H9 (cell line): ENCODE measurements around the gene COPS9. TPM values are rescaled to one million over a fixed set of nuclear protein-coding genes. Genes with fewer than 3 reads are reported as not detected.

Source experiments
- DNase-seq: peaks from one replicate; pipeline ENCODE4 v3.0.0-alpha.2; 2017
- H2AFZ ChIP-seq: one replicate; pipeline ENCODE4 v1.6.1; 2013; ENCODE audit warnings: mild to moderate bottlenecking, low read length, control low read depth, moderate library complexity
- H2AK5ac ChIP-seq: 2 replicates; pipeline ENCODE4 v1.6.1; 2013; ENCODE audit warnings: low read length, control low read depth, mixed read lengths; ENCODE audit not compliant: insufficient read length
- H2BK120ac ChIP-seq: one replicate; pipeline ENCODE4 v1.6.1; 2013; ENCODE audit warnings: low read depth, mild to moderate bottlenecking, low read length, control low read depth, inconsistent platforms; ENCODE audit not compliant: poor library complexity, severe bottlenecking
- H2BK12ac ChIP-seq: 2 replicates; pipeline ENCODE4 v1.6.1; 2013; ENCODE audit warnings: low read length, control low read depth, mixed read lengths, low read depth; ENCODE audit not compliant: insufficient read length
- H2BK15ac ChIP-seq: 2 replicates; pipeline ENCODE4 v1.6.1; 2013; ENCODE audit warnings: low read depth, low read length, control low read depth
- H2BK20ac ChIP-seq: one replicate; pipeline ENCODE4 v1.6.1; 2013; ENCODE audit warnings: low read depth, mild to moderate bottlenecking, low read length, control low read depth, inconsistent platforms; ENCODE audit not compliant: poor library complexity, severe bottlenecking
- H2BK5ac ChIP-seq: 2 replicates; pipeline ENCODE4 v1.6.1; 2013; ENCODE audit warnings: low read length, control low read depth, mixed read lengths; ENCODE audit not compliant: insufficient read length
- H3K14ac ChIP-seq: 2 replicates; pipeline ENCODE4 v1.6.1; 2013; ENCODE audit warnings: low read length, control low read depth; ENCODE audit not compliant: insufficient read depth
- H3K18ac ChIP-seq: 2 replicates; pipeline ENCODE4 v1.6.1; 2013; ENCODE audit warnings: low read depth, mild to moderate bottlenecking, mixed read lengths, low read length, control low read depth; ENCODE audit not compliant: insufficient read length
- H3K23ac ChIP-seq: 2 replicates; pipeline ENCODE4 v1.6.1; 2013; ENCODE audit warnings: low read length, control low read depth, mixed read lengths, low read depth; ENCODE audit not compliant: insufficient read length
- H3K23me2 ChIP-seq: 2 replicates; pipeline ENCODE4 v1.6.1; 2013; ENCODE audit warnings: low read depth, mild to moderate bottlenecking, mixed read lengths, low read length, control low read depth; ENCODE audit not compliant: insufficient read length, poor library complexity, severe bottlenecking
- H3K27ac ChIP-seq: 2 replicates; pipeline ENCODE4 v1.5.1; 2013; ENCODE audit warnings: low read length, control low read depth, mixed read lengths, low read depth; ENCODE audit not compliant: insufficient read length
- H3K27me3 ChIP-seq: 2 replicates; pipeline ENCODE4 v1.6.1; 2013; ENCODE audit warnings: low read length, control low read depth, inconsistent platforms; ENCODE audit not compliant: insufficient read depth
- H3K4ac ChIP-seq: 2 replicates; pipeline ENCODE4 v1.6.1; 2013; ENCODE audit warnings: low read depth, mild to moderate bottlenecking, control low read depth, inconsistent platforms, low read length, moderate library complexity
- H3K4me1 ChIP-seq: 2 replicates; pipeline ENCODE4 v1.6.1; 2013; ENCODE audit warnings: low read length, control low read depth, inconsistent platforms; ENCODE audit not compliant: insufficient read depth
- H3K4me2 ChIP-seq: 2 replicates; pipeline ENCODE4 v1.6.1; 2013; ENCODE audit warnings: low read length, control low read depth, mixed read lengths; ENCODE audit not compliant: insufficient read length, insufficient read depth
- H3K56ac ChIP-seq: 2 replicates; pipeline ENCODE4 v1.6.1; 2013; ENCODE audit warnings: low read depth, mild to moderate bottlenecking, mixed read lengths, low read length, control low read depth; ENCODE audit not compliant: insufficient read length
- H3K79me1 ChIP-seq: 2 replicates; pipeline ENCODE4 v1.6.1; 2013; ENCODE audit warnings: low read depth, mild to moderate bottlenecking, moderate library complexity, low read length, control low read depth, inconsistent platforms; ENCODE audit not compliant: insufficient read depth, poor library complexity, severe bottlenecking
- H3K79me2 ChIP-seq: 2 replicates; pipeline ENCODE4 v1.6.1; 2013; ENCODE audit warnings: low read length, control low read depth, inconsistent platforms; ENCODE audit not compliant: insufficient read depth
- H3K9ac ChIP-seq: 2 replicates; pipeline ENCODE4 v1.6.1; 2013; ENCODE audit warnings: low read length, control low read depth, mixed read lengths; ENCODE audit not compliant: insufficient read length; ENCODE audit errors: extremely low read depth
- H3K9me3 ChIP-seq: one replicate; pipeline ENCODE4 v1.6.1; 2013; ENCODE audit warnings: low read depth, low read length, inconsistent platforms; ENCODE audit not compliant: control insufficient read depth
- H3T11ph ChIP-seq: one replicate; pipeline ENCODE4 v1.6.1; 2013; ENCODE audit warnings: mild to moderate bottlenecking, low read length, control low read depth, inconsistent platforms
- H4K20me1 ChIP-seq: one replicate; pipeline ENCODE4 v1.6.1; 2013; ENCODE audit not compliant: control insufficient read depth, insufficient read length, insufficient read depth
- H4K5ac ChIP-seq: 2 replicates; pipeline ENCODE4 v1.6.1; 2013; ENCODE audit warnings: low read depth, mild to moderate bottlenecking, mixed read lengths, low read length, control low read depth; ENCODE audit not compliant: insufficient read length
- H4K8ac ChIP-seq: replicated peaks from 2 replicates; pipeline ENCODE4 v1.6.1; 2013; ENCODE audit warnings: low read length, control low read depth, mixed read lengths, low read depth; ENCODE audit not compliant: insufficient read length
- H4K91ac ChIP-seq: 2 replicates; pipeline ENCODE4 v1.6.1; 2013; ENCODE audit warnings: low read depth, mild to moderate bottlenecking, moderate library complexity, mixed read lengths, low read length, control low read depth; ENCODE audit not compliant: insufficient read length
- H3K27ac Mint-ChIP-seq, 3 experiments: 2 replicates in 2 of 3; 3 replicates in 1 of 3; pipeline ENCODE4 v1.8.0; 2020 to 2021; ENCODE audit warnings: mixed read lengths in 3 of 3, mild to moderate bottlenecking in 1 of 3, moderate library complexity in 1 of 3
- H3K27me3 Mint-ChIP-seq: 2 replicates; pipeline ENCODE4 v1.8.0; 2021; ENCODE audit warnings: low read depth, mild to moderate bottlenecking, moderate library complexity, mixed read lengths
- H3K36me3 Mint-ChIP-seq, 3 experiments: 2 replicates in 2 of 3; 3 replicates in 1 of 3; pipeline ENCODE4 v1.8.0; 2020 to 2021; ENCODE audit warnings: low read depth in 3 of 3, mixed read lengths in 3 of 3; ENCODE audit not compliant: insufficient read depth in 1 of 3
- H3K4me1 Mint-ChIP-seq, 2 experiments: 2 replicates each; pipeline ENCODE4 v1.8.0; 2020; ENCODE audit warnings: mixed read lengths in 2 of 2
- H3K4me3 Mint-ChIP-seq, 2 experiments: 2 replicates in 1 of 2; 3 replicates in 1 of 2; pipeline ENCODE4 v1.8.0; 2020 to 2021; ENCODE audit warnings: mild to moderate bottlenecking in 2 of 2, mixed read lengths in 2 of 2, moderate library complexity in 1 of 2
- H3K9me3 Mint-ChIP-seq, 2 experiments: 2 replicates in 1 of 2; 3 replicates in 1 of 2; pipeline ENCODE4 v1.8.0; 2020; ENCODE audit warnings: mild to moderate bottlenecking in 2 of 2, mixed read lengths in 2 of 2, moderate library complexity in 1 of 2
- WGBS: extraction: QIAGEN DNeasy Blood & Tissue Kit; methylation state at CpG from one replicate; pipeline ENCODE4 v1.1.7; 2013; ENCODE audit warnings: missing lambda C conversion rate, low lambda C conversion rate, mixed read lengths; ENCODE audit not compliant: insufficient read length; ENCODE audit errors: extremely low coverage; 5-methylcytosine and 5-hydroxymethylcytosine counted together
- total RNA-seq: library from RNA; stranded (reverse); gene quantifications from 2 replicates; pipeline ENCODE4 v1.2.1, GENCODE V29; 2021
- TF ChIP-seq, protein P1 (sequence below): fragments of 200-600 bp; sonication (generic); conservative IDR thresholded peaks from 3 replicates; pipeline ENCODE4 v1.8.0; 2021; ENCODE audit warnings: antibody characterized with exemption, mild to moderate bottlenecking

Gene COPS9
- total RNA-seq, 1 experiment from 2014 or later = 142 TPM

DNA sequence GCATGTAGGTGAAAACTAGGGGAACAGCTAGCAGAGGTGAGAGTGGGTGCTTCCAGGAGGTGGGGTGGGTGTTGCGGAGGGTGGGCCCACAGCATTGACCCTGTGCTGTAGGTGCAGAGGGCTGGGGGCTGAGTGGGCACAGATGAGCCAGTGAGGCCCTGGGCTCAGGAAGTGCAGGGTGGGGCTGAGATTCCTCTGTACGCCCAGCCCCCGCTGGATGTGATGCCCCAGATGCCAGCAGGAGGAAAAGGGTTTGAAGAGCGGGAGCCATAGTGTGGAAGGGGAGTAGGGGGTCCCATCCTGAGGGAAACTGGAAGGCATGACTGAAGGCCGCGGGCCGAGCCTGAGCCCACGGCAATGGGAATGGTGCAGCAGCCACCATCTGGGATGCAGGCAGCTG lies 18.5 kb upstream of the COPS9 start:
- Mint-ChIP-seq H3K27ac (no peak overlapping the region), H3K4me1 (peaks cover 15 to 27% of the 10 kb centered on the region in 2 experiments), H3K4me3 (no peak overlapping the region), H3K9me3 (peaks cover 0 to 3% of the 10 kb centered on the region in 2 experiments; a peak in 2 of 5 replicates), H3K36me3 (no peaks in the 10 kb centered on the region; a peak in 1 of 7 replicates), H3K27me3 (peaks cover 30% of the 10 kb centered on the region)
- TF ChIP-seq, protein P1, sequence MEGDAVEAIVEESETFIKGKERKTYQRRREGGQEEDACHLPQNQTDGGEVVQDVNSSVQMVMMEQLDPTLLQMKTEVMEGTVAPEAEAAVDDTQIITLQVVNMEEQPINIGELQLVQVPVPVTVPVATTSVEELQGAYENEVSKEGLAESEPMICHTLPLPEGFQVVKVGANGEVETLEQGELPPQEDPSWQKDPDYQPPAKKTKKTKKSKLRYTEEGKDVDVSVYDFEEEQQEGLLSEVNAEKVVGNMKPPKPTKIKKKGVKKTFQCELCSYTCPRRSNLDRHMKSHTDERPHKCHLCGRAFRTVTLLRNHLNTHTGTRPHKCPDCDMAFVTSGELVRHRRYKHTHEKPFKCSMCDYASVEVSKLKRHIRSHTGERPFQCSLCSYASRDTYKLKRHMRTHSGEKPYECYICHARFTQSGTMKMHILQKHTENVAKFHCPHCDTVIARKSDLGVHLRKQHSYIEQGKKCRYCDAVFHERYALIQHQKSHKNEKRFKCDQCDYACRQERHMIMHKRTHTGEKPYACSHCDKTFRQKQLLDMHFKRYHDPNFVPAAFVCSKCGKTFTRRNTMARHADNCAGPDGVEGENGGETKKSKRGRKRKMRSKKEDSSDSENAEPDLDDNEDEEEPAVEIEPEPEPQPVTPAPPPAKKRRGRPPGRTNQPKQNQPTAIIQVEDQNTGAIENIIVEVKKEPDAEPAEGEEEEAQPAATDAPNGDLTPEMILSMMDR = no peak
- no peak overlapping the region for H4K5ac ChIP-seq
- H2AFZ ChIP-seq = no peak overlapping the region
- no peaks in the 10 kb centered on the region for H3K79me1 ChIP-seq
- no peak overlapping the region for H2BK15ac ChIP-seq
- H3K27ac ChIP-seq = no peak overlapping the region
- H3K56ac ChIP-seq = no peak overlapping the region
- H3K9me3 ChIP-seq = no peaks in the 10 kb centered on the region
- no peak overlapping the region for H3K23ac ChIP-seq
- no peak for DNase-seq
- no peaks in the 10 kb centered on the region for H3K27me3 ChIP-seq
- H3K79me2 ChIP-seq = no peaks in the 10 kb centered on the region
- H3K4me1 ChIP-seq = no peaks in the 10 kb centered on the region; the same call in 1 of the 2 replicates
- no peak overlapping the region for H2AK5ac ChIP-seq
- no peak overlapping the region for H3K4ac ChIP-seq
- no peak overlapping the region for H3K14ac ChIP-seq
- no peak overlapping the region for H3K18ac ChIP-seq
- no peak overlapping the region for H2BK120ac ChIP-seq
- H3K23me2 ChIP-seq = no peaks in the 10 kb centered on the region
- H4K8ac ChIP-seq = no peak overlapping the region
- no peak overlapping the region for H3T11ph ChIP-seq
- H4K91ac ChIP-seq = no peak overlapping the region
- H2BK20ac ChIP-seq = no peak overlapping the region
- no peaks in the 10 kb centered on the region for H4K20me1 ChIP-seq
- no peak overlapping the region for H2BK5ac ChIP-seq
- no peak overlapping the region for H2BK12ac ChIP-seq
- H3K4me2 ChIP-seq = no peak overlapping the region
- WGBS = no CpG with 5 or more reads among the region's 8 CpGs
- no peak overlapping the region for H3K9ac ChIP-seq
